ENCODE measurements around the gene GJA4.

Gene GJA4

DNA sequence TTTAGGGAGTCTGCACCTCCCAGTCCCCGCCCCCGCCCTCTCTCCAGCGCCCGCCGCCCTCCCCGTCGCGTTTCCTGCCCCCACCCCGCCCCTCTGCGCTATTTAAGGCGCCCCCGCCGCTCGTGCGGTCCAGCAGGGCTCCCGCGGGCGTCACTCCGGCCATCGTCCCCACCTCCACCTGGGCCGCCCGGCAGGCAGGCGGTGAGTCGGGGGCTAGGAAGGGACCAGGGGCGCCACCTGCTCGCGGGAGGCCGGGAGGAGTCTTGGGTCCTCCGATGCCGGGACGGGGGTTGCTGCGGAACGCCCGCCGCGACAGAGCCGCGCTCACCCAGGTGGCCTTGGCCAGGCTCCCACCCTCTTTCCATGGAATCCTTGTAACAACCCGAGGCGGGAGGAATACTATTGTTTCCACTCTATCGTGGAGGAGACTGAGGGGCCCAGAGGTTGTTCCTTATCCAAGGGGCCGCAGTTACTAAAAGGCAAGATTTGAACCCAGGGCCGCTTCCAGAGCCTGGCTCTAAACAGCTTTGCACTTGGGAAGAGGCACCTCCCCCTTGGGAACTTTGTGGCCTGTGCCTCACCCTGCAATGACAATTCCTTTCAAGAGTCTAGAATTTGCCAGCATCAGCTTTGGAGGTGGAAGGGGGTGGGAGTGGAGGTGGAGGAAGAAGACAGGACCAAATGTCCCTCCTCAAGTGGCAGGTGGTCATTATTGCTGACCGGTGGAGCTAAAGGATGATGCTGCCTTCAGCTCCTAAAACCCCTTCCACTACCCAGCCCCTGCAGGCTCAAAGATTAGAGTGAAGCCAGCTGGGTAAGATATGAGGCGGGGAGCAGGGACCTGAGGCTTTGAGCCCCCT lies at the start of gene GJA4:
Gene GJA4 (plus strand): TSS at position 132 of the 860 bp plus-strand sequence. CDS start 1,215 bp downstream, outside the sequence.
- DNase-seq = no peak

DNA sequence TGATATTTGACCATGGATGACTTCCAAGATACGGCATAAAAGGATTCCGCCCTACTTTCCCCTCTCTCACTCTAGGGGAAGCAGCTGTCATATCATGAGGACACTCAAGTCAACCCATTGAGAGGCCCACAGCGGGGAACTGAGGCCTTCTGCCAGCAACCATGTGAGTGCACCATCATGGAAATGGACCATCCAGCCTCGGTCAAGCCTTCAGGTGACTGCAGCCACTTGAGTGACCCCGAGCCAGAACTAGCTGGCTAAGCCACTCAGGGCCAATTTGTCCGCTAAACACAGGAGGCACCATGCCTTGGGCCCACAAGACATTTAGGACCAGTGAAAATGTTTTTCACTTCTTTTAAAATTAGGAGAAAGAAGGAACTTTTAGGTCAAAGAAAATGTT lies 49.0 kb upstream of the GJA4 start:
- DNase-seq = no peak

DNA sequence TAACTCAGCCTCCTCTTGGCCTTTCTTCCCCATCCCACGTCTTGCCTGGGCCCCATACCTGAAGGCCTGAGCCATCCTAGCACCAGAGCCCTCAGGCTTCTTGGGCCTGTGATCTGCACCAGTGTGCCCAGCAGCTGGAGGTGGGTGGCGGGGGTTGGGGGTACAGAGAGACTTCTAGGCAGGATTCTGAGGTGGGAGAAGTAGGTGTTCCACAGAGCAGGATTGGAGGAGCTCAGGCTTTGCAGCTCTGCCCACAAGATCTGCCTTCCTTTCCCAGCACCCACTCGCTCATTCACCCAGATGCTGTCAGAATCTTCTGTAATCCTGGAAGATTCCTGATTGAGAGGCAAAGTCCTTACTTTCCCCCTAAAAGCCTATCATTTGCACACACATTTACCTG lies 47.9 kb upstream of the GJA4 start:
- no peak for DNase-seq

DNA sequence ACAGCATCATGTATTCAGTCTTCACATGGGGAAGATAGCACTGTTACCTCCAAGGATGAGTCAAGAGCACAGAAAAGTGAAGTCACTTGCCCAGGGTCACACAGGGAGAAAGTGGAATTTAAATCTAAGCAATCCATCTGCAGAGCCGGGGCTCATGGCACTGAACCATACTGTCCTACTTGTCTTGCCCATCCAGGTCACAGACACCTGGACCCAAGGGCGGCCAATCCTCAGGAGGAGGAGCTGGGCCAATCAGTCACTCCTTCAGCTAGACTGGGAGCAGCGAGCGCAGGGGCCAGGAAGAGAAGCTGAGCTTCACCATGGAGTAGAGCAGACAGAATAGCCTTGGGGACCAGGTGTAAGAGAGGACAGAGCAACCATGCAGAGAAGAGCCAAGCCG lies 47.1 kb upstream of the GJA4 start:
- no peak for DNase-seq

DNA sequence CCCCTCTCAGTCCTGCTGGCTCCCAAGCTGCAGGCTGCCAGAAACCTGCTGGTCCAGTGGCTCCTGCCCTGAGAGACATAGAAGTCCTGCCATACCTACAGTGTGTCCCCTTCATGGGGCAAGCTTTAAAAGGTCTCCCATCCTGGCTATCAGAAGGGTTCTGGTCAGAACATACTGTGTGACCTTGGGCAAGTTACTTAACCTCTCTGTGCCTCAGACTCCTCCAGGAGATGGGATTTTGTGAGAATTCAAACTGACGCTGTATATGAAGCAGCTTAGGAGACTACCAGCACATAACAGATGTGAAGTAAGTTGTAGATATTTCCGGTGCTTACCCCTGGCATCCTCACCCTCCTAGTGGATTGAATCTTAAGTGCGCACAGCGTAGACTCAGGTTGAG lies 46.7 kb upstream of the GJA4 start:
- DNase-seq = no peak

DNA sequence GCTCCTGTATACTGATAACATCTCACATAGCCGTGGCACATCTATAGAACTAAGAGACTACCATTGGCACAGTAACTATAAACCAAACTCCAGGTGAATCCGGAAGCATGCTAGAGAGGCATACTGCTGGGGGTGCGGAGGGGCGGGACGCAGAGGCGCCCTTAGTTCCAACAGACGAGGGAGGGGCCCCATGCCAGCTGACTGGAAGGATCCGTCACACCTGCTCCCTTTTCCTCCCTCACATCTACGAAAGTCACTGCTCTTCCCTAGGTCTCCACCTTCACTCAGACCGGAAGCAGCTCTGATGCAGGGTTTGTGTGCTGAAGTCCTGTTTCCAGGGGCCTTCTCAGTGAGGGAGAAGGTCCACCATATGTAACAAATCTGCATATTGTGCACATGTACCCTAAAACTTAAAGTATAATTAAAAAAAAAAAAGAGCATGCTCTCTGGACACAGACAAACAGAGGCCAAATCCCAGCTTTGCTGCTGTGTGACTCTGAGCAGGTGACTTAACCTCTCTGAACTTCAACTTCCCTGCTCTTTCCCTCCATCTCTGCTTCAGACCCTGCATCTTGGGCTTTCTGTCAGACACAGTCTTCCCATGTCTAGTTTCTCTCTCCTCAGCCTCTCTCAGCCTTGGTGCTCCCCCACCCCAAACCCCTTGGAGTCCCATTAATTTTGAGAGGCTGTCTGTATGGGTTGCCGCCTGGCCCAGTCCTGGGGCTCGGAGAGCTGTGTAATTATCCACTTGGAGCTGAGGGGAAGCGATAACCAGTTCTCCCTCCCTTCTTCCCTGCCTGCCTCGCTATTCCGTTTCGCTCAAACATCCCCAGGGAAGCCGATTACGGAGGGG lies 45.8 kb upstream of the GJA4 start:
- DNase-seq = no peak

DNA sequence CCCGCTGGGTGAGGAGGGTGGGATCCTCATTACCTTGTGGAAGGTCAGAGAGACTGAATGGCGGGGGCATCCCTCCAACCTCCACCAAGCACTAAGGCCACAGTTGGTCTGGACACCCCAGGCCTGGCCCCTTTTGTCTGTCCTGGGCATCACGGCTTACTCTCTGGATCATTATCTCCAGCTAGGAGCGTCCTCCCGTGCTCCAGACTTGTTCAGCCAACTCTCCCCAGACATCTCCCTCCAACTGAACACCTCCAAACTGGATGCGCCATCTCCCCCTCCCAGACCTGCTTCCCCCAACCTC lies 45.2 kb upstream of the GJA4 start:
- no peak for DNase-seq

DNA sequence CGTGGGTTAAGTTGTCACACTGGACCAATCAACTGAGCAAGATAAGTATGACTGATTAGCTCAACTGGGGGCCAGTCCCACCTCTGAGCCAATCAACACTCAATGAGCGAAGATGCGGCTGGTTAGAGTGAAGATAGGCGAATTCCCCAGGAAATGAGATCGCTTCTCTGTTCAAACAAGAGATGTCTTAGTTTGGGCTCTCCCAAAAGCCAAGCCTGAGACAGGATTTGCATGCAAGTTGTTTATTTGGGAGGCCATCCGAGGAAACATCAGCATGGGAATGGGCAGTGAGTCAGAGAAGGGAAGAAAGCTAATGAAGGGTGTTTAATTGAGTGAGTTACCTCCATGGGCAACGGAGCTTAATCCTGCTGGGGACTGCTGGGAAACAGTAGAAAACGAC lies 42.8 kb upstream of the GJA4 start:
- DNase-seq = no peak

DNA sequence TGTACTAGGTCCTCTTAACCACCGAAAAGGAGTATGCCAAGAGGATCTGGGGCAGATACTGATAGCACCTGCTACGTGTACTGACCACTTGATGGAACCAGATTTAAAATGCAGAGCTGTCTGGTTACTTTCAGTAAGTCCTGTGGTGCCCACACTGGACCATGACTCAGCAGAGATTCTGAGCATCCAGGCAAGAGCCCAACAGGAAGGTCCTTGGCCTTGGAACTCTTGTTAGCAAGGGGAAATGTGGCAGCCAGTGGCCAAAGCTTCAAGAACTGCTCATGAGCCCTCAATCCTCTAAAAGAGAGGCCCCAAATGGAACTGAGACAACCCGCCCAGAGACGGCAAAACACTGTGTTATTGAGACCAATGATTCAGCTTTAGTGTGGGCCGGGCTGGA lies 42.2 kb upstream of the GJA4 start:
- DNase-seq = no peak

DNA sequence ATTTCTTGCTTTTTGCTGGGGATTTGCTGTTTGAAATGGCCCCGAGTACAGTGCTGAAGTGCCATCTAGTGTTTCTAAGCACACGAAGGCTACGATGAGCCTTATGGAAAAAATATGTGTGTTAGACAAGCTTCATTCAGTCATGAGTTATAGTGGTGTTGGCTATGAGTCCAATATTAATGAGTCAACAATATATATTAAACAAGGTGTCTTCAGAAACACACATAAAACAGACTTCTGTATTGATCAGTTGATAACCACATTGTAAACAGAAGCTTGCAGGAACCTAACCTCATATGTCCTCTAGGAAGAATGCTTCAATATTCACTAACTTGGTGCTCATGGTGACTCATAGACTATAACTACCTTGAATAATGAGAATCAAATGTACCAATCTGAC lies 39.6 kb upstream of the GJA4 start:
- DNase-seq = no peak

DNA sequence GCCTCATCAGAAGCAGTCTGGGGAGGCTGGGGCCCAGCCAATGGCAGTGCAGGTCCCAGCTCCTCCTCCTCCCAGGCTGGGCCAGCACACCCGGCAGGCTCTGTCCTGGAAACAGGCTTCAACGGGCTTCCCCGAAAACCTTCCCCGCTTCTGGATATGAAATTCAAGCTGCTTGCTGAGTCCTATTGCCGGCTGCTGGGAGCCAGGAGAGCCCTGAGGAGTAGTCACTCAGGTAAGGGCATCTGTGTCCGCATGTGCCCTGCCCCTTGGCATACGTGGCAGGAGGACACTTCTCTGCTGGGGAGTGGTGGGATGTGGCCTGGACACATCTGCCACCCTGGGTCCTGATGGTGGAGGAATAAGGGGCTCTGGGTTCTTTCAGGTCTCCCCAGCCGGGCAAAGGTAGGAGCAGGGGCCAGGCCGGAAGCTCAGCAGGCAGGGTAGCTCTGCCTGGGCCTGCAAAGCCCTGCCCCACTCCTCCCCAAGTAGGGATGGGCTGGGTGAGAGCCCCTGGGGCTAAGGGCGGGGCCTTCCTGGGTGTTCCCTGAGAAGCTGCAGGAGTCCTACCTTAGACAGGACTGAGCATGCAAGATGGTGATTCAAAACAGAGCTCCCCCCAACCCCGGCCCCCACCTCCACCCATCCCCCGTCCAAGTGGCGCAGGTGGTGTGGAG lies 37.7 kb upstream of the GJA4 start, which contains the start of gene GJB5:
Gene GJB5 (plus strand): TSS at position 84 of the 674 bp plus-strand sequence. CDS start 2,284 bp downstream, outside the sequence.
- no peak for DNase-seq

DNA sequence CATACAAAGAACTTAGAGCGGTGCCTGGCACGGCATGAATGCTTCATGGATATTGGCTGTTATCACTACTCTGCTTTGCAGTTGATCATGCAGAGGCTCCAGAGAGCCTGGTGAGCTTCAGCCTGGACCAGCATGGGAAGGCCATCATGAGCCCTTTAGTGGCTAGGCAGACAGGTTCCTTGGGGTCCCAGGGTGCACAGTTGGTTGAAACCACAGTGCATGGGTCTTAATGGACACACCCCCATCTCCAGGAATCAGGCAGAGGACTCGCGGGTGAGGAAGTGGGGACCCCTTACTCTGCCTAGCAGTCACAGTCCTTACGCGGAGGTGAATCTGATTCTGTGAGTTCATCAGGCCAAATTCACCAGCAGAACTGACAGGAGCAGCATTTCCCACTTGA lies 36.8 kb upstream of the GJA4 start:
- no peak for DNase-seq

DNA sequence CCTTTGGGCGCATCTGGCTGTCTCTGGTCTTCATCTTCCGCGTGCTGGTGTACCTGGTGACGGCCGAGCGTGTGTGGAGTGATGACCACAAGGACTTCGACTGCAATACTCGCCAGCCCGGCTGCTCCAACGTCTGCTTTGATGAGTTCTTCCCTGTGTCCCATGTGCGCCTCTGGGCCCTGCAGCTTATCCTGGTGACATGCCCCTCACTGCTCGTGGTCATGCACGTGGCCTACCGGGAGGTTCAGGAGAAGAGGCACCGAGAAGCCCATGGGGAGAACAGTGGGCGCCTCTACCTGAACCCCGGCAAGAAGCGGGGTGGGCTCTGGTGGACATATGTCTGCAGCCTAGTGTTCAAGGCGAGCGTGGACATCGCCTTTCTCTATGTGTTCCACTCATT lies 35.4 kb upstream of the GJA4 start:
- DNase-seq = no peak

DNA sequence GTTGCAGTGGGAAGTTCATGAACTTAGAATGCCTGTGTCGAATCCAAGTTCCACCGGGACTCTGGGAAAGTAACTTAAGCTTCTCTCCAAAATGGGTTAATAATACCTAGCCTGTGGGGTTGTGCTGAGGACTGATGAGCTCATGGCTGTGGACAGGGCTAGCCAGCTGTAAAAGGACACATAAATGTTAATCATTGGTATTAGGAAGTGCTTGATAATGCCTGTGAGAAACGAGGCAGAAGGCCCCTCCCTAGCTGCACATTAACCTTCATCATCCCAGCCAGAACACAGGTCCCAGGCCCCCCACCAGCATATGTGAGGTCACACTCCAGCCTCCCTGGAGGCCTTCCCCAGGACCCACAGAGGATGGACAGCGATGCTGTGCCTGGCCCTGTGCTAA lies 34.0 kb upstream of the GJA4 start:
- no peak for DNase-seq

DNA sequence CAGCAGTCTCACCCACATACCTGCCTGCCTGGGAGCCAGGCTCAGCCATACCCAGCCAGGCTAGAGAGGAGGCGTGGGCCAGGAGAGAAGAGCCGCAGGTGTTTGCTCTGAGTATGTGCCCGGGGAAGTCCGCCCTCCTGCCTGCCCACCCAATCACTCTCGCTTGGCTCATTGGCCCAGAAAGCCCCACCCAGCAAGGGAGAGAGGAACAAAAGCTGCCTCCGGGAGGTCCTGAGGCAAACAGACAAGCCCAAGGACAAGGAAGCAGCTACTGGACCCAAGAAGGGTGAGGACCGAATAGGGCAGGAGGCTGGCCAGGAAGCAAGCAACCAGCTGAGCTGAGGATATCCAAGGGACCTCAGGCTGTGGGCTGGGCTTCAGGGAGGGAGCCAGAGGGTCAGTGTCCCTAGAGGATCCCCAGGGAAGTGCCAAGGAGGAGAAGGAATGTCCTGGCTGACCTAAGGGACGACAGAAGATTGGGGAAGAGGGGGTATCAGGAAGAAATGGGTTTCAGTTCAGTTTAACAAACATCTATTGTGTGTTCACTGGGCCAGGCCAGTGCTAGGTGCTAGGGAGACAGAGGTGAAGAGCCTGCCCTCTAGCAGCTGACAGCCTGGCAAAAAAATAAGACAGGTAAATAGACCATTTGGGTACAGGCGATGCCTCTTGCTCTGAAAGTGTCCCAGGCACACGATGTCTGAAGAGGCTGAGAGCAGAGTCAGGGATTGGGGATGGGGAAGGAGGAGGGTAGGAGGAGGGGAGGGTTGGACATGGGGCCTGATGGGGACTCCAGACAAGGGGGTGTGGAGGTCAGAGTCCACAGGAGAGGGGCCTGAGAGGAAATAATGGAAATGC lies 33.1 kb upstream of the GJA4 start, which contains the start of gene GJB4:
Gene GJB4 (plus strand): TSS at position 238 of the 855 bp plus-strand sequence. CDS start 1,515 bp downstream, outside the sequence.
- DNase-seq = no peak

DNA sequence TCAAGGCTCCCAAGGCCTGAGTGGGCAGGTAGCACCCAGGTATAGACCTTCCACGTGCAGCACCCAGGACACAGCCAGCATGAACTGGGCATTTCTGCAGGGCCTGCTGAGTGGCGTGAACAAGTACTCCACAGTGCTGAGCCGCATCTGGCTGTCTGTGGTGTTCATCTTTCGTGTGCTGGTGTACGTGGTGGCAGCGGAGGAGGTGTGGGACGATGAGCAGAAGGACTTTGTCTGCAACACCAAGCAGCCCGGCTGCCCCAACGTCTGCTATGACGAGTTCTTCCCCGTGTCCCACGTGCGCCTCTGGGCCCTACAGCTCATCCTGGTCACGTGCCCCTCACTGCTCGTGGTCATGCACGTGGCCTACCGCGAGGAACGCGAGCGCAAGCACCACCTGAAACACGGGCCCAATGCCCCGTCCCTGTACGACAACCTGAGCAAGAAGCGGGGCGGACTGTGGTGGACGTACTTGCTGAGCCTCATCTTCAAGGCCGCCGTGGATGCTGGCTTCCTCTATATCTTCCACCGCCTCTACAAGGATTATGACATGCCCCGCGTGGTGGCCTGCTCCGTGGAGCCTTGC lies 31.5 kb upstream of the GJA4 start:
- DNase-seq = no peak

DNA sequence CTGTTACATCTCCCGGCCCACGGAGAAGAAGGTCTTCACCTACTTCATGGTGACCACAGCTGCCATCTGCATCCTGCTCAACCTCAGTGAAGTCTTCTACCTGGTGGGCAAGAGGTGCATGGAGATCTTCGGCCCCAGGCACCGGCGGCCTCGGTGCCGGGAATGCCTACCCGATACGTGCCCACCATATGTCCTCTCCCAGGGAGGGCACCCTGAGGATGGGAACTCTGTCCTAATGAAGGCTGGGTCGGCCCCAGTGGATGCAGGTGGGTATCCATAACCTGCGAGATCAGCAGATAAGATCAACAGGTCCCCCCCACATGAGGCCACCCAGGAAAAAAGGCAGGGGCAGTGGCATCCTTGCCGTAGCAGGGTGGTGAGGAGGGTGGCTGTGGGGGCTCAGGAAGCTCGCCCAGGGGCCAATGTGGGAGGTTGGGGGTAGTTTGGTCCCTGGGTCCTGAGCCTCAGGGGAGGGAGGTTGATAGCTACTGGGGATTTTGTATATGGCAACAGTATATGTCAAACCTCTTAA lies 31.0 kb upstream of the GJA4 start:
- DNase-seq = no peak

DNA sequence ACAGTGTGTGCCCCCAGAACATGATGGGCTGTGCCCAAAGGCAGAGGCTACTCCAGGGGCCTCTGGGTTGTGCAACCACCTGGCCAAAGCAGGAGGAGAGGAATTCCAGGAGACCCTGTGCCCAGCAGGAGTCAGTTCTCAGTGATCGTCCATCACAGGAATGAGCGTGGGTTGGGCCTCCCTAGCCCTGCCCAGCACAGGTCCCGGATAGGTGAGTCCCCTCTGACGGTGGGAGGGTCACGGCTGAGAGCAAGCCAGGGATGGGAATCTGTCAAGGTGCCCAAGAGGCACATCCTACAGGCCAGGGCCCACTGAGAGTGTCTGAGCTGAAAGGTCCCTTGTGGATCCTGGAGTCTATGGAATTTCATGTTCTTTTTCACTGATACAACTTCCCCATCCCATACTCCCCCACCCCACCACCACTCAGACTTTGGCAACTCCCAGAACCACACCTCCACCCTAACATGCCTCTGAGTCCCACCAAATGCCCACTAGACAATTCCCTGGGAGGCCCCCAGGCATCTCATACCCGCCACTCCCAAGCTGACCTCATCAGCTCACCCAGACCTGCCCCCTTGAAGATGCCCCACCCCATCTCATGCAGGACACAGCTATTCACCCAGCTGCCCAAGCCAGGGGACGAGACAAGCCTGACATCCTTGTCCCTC lies 30.2 kb upstream of the GJA4 start:
- DNase-seq = no peak

DNA sequence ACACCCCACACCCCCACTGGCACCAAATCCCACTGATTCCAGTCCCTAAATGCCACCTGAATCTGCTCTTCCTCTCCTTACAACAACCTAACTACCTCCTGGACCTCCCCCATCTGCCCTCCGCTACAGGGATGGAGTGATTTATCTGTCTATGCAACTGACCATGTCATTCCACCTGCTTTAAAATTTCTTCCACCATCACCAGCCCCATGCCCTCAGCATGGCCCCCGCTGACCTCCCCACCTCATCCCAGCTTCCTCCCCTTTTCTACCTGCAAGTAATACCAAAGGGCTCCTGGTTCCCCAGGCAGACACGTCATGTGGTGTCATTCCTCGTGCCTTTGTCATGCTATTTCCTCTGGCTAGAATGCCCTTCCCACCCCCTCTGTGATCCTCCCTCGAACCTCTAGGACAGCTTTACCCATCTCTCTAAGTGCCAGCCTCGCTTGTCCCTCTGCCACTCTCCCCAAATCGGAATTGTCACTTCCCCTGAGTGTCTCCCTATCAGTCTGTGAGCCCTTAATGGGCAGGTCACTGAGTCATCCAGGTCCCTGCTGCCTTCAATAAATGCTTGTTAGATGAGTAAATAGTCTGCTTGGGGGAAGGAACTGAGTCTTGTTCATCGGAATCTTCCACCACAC lies 29.5 kb upstream of the GJA4 start:
- DNase-seq = no peak

DNA sequence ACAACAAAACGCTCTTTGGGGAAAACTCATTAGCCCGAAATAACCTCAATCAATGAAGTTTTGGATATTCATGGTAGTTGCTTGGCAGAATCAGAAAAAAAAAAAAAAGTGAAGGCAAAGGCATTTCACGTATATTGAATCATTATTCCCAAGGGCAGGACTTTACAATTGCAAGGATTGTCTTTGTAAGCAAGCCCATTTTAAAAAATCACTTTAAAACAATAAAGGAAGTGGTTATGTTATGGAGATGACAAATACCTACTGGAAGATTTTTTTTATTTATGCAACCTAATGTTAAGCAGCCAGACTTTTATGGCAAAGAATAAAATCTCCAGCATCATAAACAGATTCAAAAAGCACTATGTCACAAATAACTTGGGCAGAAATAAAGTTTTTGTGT lies 23.9 kb upstream of the GJA4 start:
- DNase-seq = no peak

All from AML-193 (cell line).